LNCAP (cell line): ENCODE results near the gene SERPINI1.

Experiments
- TF ChIP-seq, protein P1 (sequence below): fragments of 450-650 bp; IDR thresholded peaks from 2 replicates; pipeline ENCODE4 v1.5.1; 2017; ENCODE audit warnings: mild to moderate bottlenecking

Gene SERPINI1, protein sequence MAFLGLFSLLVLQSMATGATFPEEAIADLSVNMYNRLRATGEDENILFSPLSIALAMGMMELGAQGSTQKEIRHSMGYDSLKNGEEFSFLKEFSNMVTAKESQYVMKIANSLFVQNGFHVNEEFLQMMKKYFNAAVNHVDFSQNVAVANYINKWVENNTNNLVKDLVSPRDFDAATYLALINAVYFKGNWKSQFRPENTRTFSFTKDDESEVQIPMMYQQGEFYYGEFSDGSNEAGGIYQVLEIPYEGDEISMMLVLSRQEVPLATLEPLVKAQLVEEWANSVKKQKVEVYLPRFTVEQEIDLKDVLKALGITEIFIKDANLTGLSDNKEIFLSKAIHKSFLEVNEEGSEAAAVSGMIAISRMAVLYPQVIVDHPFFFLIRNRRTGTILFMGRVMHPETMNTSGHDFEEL

DNA sequence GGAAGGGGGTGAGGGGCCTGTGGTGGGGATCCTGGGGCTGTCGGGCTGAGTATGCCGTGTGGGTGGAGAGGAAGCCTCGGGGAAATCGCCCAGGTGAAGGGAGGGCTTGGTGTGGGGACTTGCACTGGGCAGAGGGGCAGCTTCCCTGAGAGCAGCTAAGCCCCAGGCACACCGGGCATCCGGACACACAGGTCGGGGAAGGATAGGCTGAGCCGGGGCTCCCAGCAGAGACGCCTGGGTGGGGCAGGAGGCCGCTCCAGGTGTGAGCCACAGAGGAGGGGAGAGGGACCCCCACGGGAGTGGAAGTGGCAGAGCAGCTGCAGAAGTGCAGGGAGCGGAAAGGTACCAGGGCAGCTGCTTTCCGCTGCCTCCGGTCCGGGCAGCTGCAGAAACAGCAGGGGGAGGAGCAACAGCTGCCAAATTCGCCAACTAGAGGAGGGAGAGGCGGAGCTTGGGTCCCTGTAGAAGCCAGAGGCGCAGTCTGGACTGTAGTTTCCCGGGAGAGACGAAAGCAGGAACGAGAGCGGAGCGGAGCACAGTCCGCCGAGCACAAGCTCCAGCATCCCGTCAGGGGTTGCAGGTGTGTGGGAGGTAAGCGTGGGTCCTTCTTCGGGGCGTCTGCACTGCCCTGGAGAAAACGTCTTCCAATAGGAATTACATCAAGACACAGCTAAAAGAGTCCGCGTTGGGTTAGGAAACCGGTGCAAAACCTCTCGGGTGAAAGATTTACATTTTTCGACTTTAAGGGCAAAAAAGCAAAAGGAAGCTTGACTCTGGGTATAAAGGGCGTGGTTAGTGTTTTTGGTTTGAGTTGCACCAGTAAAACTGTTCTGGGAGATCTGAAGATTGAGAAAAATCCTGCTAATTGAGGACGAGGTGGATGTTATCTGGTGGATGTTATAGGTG, at the start of gene SERPINI1:
Gene SERPINI1, plus strand, starts transcription at position 489 of the 906 bp plus-strand sequence. CDS start 53,408 bp downstream, outside the sequence.
- TF ChIP-seq, protein P1, sequence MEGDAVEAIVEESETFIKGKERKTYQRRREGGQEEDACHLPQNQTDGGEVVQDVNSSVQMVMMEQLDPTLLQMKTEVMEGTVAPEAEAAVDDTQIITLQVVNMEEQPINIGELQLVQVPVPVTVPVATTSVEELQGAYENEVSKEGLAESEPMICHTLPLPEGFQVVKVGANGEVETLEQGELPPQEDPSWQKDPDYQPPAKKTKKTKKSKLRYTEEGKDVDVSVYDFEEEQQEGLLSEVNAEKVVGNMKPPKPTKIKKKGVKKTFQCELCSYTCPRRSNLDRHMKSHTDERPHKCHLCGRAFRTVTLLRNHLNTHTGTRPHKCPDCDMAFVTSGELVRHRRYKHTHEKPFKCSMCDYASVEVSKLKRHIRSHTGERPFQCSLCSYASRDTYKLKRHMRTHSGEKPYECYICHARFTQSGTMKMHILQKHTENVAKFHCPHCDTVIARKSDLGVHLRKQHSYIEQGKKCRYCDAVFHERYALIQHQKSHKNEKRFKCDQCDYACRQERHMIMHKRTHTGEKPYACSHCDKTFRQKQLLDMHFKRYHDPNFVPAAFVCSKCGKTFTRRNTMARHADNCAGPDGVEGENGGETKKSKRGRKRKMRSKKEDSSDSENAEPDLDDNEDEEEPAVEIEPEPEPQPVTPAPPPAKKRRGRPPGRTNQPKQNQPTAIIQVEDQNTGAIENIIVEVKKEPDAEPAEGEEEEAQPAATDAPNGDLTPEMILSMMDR: no peak

DNA sequence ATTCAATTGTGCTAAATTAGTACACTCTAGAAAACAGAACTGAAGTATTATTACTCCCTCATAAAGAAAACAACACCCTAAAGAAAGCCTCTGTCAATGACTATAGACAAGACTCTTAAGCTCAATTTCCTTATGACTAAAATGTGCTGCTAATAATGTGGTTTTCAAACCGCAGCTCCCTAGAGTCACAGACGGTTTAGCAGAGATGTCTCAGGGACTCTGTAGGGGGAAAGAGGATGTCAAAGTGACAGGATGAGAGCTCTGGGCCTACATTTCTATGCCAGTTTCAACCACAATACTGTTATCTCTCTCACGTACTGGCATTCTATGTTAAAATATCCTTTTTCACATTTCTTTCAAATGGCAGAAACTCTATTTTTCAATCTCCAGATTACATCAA, 44.2 kb upstream of the SERPINI1 start:
- TF ChIP-seq, protein P1: no peak

DNA sequence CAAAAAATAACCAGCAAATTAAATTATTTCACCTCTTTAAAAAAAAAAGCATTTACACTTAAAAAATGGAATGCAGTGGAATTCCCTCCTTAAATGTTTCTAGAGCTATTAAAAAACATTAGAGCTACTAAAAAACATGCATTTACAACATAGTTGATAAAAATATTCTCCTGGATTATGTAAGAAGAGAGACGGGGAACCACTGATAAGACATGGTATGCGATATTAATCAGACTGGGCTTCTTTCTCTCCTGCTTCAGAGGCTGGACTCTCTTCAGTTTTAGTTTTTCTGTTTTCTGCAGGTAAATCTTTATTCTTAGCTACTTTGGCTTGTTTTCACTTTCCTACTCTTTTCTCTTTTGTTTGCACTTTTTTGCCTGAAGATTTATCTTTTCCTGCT, 41.4 kb upstream of the SERPINI1 start:
- TF ChIP-seq, protein P1: no peak

DNA sequence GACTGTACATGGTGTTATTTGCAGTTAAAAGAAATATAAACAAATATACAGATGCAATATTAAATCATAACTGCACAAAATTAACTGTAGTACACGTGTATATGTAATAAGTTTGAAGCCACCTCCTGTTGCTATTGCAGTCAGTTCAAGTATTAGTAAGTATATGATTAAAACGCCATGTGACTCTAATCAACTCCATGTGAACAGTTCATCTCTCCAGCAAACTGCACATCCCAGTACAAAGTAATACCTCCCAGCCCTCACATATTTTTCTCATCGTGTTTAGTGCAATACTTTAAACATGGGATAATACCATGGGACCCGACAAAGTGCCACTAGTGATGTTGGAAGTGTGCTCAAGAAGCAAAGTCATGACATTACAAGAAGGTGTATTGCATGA, 35.5 kb upstream of the SERPINI1 start:
- TF ChIP-seq, protein P1: no peak

DNA sequence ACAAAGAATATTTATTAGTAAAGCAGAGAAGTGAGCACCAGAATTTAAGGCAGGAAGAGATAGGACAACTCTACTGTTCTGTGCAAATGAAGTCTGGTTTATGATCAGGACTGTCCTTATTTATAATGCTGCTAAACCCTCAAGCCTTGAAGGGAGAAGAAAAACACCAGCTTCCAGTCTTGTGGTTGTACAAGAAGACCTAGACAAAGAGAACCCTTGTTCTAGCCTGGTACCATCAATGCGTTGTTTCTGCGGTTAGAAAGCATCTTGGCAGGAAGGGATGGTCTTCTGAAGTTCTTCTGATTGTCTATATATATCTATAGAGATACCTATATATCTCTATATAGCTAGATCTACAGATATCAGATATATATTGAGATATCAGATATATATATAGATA, 34.6 kb upstream of the SERPINI1 start:
- TF ChIP-seq, protein P1: no peak

DNA sequence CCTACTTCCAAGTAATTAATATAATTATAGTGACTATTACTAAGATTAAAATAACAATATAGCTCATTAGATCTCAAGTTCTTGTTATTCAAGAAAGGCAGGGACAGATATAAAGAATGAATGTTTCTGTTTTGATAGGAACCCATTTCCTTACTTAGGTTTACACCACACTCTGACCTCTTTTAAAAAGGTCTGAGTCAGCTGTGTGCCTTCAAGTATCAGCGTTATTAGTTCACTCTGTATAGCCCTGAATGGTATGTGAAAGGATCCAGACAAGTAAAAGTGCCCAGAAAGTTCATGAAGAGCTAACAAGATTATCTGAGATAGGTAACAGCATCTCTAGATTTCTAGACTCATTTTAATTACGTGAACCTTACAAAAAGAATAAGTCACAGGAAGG, 29.7 kb upstream of the SERPINI1 start:
- TF ChIP-seq, protein P1: no peak

DNA sequence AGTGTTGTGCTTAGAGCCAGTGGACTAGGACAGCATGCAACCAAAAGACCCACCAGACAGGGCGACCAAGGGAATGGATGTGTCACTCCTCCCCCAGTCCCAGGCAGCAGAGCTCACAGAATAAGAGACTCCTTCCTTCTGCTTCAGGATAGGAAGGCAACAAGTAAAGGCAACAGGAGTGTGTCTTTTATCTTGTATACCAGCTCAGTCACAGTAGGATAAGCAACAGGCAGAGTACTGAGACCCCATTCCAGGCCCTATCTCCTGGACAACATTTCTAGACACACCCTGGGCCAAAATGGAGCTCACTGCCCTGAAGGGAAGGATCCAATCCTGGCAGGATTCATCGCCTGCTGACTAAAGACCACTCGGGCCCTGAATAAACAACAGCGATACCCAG, 25.8 kb upstream of the SERPINI1 start:
- TF ChIP-seq, protein P1: no peak
